ENCODE results near the gene BYSL. TPM values are rescaled to one million over a fixed set of nuclear protein-coding genes. Genes with fewer than 3 reads are reported as not detected.

The BYSL gene
- total RNA-seq, 4 donors from 2014 or later = 0.51 to 20.5 (median 18.0) TPM

- Histone ChIP-seq H3K4me1 (peaks cover 7 to 18% of the 10 kb centered on the region in 2 donors), H3K36me3 (no peaks in the 10 kb centered on the region)
These were observed 13.9 kb downstream of the BYSL start for GRCh38 chr6:41935193-41935574.

GRCh38 chr6:41935685-41936072, 14.4 kb downstream of the BYSL start:
- Histone ChIP-seq H3K4me1 (peaks cover 7 to 23% of the 10 kb centered on the region in 2 donors), H3K27ac (no peak overlapping the region), H3K27me3 (no peaks in the 10 kb centered on the region), H3K4me3 (no peak overlapping the region), H3K36me3 (no peaks in the 10 kb centered on the region), H3K9me3 (no peaks in the 10 kb centered on the region)
- TF ChIP-seq CTCF (IDR thresholded peaks at IDR 0.05) (no peak), POLR2A (IDR thresholded peaks at IDR 0.05) (no peak)
- no peak for DNase-seq
- intact Hi-C loops (cut with DNase I; ENCODE audit: low total_unique reads) = loop anchor here (10.0 kb wide), 1 partner anchor 109 kb away; no protein-coding TSS in a partner anchor

More at GRCh38 chr6:41935193-41935574, 13.9 kb downstream of the BYSL start:
- no peak overlapping the region for H3K27ac ChIP-seq
- DNase-seq = no peak
- H3K27me3 ChIP-seq = no peaks in the 10 kb centered on the region
- TF ChIP-seq POLR2A (IDR thresholded peaks at IDR 0.05) (no peak), CTCF (IDR thresholded peaks at IDR 0.05) (no peak)
- no peak overlapping the region for H3K4me3 ChIP-seq
- H3K9me3 ChIP-seq = no peaks in the 10 kb centered on the region
- intact Hi-C loops (cut with DNase I; ENCODE audit: low total_unique reads) = loop anchor here (10.0 kb wide), 1 partner anchor 110 kb away; no protein-coding TSS in a partner anchor

- Histone ChIP-seq H3K9me3 (no peaks in the 10 kb centered on the region), H3K36me3 (no peaks in the 10 kb centered on the region), H3K27me3 (no peaks in the 10 kb centered on the region), H3K4me3 (no peak overlapping the region), H3K27ac (no peak overlapping the region), H3K4me1 (peaks cover 7 to 24% of the 10 kb centered on the region in 2 donors)
- TF ChIP-seq POLR2A (IDR thresholded peaks at IDR 0.05) (no peak), CTCF (IDR thresholded peaks at IDR 0.05) (peak; percentile 47 to 63 (median 62))
- intact Hi-C loops (cut with DNase I; ENCODE audit: low total_unique reads) = loop anchor here (10.0 kb wide), 1 partner anchor 109 kb away; no protein-coding TSS in a partner anchor
- peak; percentile 39 to 46 for DNase-seq
These were observed 15.0 kb downstream of the BYSL start for GRCh38 chr6:41936073-41936837.

- Histone ChIP-seq H3K4me3 (no peak overlapping the region), H3K36me3 (no peaks in the 10 kb centered on the region), H3K4me1 (peaks cover 10 to 24% of the 10 kb centered on the region in 2 donors), H3K9me3 (no peaks in the 10 kb centered on the region), H3K27me3 (no peaks in the 10 kb centered on the region), H3K27ac (peak overlapping the region in 1 of 2 donors; percentile 66)
- DNase-seq = no peak
- intact Hi-C loops (cut with DNase I; ENCODE audit: low total_unique reads) = loop anchor here (10.0 kb wide), 1 partner anchor 107 kb away; no protein-coding TSS in a partner anchor
- TF ChIP-seq POLR2A (IDR thresholded peaks at IDR 0.05) (no peak), CTCF (IDR thresholded peaks at IDR 0.05) (no peak)
These were observed 16.2 kb downstream of the BYSL start for GRCh38 chr6:41937472-41937860.

- peak; percentile 33 for DNase-seq
- Histone ChIP-seq H3K27ac (peak overlapping the region; percentile 66 to 85), H3K4me1 (peaks cover 10 to 24% of the 10 kb centered on the region in 2 donors), H3K36me3 (no peaks in the 10 kb centered on the region), H3K4me3 (no peak overlapping the region), H3K9me3 (no peaks in the 10 kb centered on the region), H3K27me3 (no peaks in the 10 kb centered on the region)
- no peak for TF ChIP-seq POLR2A (IDR thresholded peaks at IDR 0.05)
- no peak for TF ChIP-seq CTCF (IDR thresholded peaks at IDR 0.05)
- intact Hi-C loops (cut with DNase I; ENCODE audit: low total_unique reads) = loop anchor here (10.0 kb wide), 1 partner anchor 107 kb away; no protein-coding TSS in a partner anchor
These were observed 16.7 kb downstream of the BYSL start for GRCh38 chr6:41937861-41938574.
